Fibroblast of pulmonary artery (primary cell): Measurements from ENCODE around the gene PLXND1.

Source experiments
- DNase-seq: peaks from one replicate; pipeline ENCODE4 v3.0.0-alpha.2; 2010; ENCODE audit warnings: low read depth
- H3K4me3 ChIP-seq: replicated peaks from 2 replicates; pipeline ENCODE4 v1.5.1; 2011; ENCODE audit warnings: low read depth, mild to moderate bottlenecking, control low read depth, low read length, moderate library complexity
- TF ChIP-seq, protein P1 (sequence below): IDR thresholded peaks from 2 replicates; pipeline ENCODE4 v1.5.1; 2011; ENCODE audit warnings: mild to moderate bottlenecking, control low read depth, low read length, inconsistent platforms; ENCODE audit errors: missing control alignments

Gene PLXND1

DNA sequence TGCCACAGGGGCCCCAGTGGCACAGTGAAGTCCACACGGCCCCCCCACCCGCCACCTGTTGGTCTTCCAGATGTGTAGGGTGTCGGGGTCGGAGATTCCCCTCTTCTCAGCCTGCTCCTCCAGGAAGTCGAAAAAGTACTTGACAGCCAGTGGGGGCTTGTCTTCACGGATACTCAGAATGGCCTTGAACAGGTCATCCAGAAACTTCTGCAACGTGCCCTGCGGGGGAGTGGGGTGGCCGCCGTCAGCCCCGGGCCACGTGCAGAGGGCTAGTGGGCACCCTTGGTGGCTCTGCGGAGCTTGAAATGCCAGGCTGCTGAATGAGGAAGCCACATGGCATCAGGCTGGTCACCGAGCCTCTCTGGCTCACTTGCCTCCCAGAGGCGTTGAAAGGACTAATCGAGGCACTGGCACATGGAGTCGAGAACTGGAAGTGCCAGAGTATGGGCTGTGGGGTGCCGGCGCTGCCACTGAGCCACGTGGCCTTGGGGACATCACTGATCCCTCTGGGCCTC lies 46.9 kb downstream of the PLXND1 start:
- TF ChIP-seq, protein P1, sequence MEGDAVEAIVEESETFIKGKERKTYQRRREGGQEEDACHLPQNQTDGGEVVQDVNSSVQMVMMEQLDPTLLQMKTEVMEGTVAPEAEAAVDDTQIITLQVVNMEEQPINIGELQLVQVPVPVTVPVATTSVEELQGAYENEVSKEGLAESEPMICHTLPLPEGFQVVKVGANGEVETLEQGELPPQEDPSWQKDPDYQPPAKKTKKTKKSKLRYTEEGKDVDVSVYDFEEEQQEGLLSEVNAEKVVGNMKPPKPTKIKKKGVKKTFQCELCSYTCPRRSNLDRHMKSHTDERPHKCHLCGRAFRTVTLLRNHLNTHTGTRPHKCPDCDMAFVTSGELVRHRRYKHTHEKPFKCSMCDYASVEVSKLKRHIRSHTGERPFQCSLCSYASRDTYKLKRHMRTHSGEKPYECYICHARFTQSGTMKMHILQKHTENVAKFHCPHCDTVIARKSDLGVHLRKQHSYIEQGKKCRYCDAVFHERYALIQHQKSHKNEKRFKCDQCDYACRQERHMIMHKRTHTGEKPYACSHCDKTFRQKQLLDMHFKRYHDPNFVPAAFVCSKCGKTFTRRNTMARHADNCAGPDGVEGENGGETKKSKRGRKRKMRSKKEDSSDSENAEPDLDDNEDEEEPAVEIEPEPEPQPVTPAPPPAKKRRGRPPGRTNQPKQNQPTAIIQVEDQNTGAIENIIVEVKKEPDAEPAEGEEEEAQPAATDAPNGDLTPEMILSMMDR: no peak
- no peak overlapping the region for H3K4me3 ChIP-seq
- no peak for DNase-seq

DNA sequence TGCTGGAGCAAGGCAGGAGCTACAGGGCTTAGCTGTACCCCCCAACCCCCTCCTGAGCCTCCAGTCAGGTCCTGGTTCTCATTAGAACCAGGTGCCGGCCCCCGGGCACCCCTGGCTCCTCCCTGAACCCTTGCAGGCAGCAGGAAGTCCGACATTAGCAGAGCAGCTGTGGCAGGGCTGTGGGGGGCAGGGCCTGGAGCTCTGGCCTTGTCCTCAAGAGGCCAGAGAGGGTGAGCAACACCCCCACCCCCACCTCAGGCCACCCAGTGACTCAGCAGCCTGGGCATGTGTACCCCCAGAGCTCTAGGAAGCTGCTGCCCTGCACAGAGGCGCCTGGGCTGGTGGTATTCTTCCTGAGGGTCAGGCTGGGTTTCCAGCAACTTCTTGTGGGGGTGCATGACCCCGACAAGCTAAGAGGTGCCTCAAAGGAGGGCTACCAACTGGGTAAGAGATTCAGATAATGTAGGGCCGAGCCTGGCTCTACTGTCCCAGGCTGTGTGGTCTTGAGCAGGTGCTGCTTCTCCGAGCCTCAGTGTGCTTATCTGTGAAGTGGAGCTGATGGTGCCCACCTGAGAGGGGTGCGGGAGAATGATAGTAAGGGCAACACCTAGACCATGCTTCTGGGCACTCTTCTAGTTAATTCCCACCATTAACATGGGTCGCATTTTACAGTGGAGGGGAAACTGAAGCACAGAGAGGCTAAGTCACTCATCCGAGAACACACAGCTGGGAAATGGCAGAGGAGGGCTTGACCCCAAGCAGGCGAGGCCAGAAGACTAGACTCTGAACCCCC lies 47.5 kb downstream of the PLXND1 start:
- TF ChIP-seq, protein P1: no peak
- DNase-seq: peak; percentile 58
- no peak overlapping the region for H3K4me3 ChIP-seq

DNA sequence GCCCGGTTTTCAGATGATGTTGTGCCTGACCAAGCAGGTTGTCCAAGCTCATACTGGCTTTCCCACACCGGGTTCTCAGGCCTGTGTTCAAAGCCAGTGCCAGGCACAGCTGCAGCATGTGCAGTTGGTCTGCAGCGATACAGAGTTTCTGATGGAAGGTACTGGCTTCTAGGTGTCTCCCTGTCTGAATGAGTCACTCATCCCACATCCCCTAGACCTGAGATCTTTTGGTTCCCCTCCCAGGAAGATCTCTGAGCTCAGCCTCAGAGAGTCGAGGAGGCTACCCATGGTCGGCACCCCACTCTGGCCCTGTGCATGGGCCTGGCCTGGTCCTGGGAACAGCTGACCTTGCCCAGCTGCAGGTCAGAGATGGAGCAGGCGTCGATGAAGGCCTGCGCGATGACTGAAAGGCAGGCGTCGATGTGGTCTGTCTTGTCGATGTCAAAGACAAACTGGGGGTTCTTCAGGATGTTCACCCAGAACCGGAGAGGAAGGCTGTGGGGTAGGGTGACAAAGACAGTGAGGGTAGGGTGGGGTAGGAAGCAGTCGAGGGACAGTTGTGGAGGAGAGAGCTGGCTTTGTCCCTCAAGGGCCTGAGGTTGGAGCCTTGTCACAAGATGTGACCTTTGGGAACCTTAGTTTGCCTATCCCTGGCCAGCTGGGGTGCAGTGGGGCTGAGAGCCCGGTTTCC lies 48.2 kb downstream of the PLXND1 start:
- DNase-seq: no peak
- TF ChIP-seq, protein P1: no peak
- no peak overlapping the region for H3K4me3 ChIP-seq

DNA sequence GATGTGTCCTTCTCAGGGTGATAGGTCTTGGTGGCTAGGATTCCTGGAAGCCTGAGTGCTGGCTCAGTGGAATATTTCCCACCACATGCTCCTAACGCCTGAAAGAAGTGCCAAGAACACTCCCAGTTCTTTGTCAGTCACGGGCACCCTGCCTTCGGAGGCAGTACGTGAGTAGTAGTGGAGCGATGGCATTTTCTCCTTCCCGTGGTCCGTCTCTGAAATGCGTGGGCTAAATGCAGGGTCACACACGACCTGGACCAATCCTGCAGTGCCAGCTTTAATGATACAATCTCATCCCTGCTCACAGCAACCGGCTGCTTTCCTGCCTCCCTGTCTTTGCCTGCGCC lies 49.0 kb downstream of the PLXND1 start:
- H3K4me3 ChIP-seq: no peak overlapping the region
- no peak for DNase-seq
- TF ChIP-seq, protein P1: no peak

DNA sequence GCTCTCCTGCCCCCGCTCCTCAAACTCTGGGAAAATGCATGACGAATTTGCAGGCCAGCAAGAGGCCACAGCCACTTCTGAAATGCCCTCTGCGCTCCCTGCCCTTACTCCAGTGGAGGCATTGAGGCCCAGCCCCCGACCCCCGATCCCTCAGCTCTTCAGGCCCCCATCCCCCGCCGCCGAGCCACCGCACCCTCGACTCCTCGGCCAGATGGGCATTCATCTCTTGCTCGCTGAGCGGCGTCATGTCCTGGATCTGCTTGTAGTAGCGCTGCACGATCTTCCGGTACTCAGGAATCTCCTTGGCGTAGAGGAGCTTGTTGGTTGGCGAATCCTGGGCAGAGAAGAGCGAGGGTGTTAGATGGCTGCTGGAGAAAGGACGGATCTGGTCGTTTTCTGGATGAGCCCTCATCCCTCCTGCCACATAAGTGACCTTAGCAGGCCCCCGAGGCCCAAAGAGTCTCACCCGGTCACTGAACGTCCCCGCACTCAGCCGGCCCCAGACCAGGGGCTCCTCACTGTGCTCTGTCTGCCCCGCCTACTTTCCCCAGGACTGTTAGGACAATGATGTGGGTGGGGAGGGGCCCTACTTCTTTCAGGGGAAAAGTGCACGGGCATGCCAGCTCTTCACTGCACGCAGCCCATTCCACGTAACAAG lies 49.5 kb downstream of the PLXND1 start:
- TF ChIP-seq, protein P1: no peak
- no peak overlapping the region for H3K4me3 ChIP-seq
- DNase-seq: no peak

DNA sequence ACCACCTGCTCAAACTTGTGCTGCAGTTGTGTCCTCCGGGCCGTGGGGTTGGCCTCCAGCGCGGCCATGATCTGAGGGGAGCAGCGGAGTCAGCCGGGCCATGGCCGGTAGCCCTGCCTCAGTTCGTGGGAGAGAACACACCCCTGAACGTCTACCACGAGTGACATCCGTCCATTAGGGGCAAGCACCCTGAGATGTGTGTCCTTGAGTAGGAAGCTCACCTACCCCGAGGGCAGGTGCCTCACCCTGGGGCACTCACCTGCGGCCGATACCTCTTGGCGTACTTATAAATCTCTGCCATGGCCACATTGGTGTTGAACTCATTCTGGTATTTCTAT lies 50.1 kb downstream of the PLXND1 start:
- no peak for DNase-seq
- TF ChIP-seq, protein P1: no peak
- H3K4me3 ChIP-seq: no peak overlapping the region
